Renal pelvis (tissue), 4 donors: ENCODE data around the gene GABRG3. TPM values are rescaled to one million over a fixed set of nuclear protein-coding genes. Genes with fewer than 3 reads are reported as not detected.
A peak's percentile ranks its signal among the peaks of the same experiment; 100 is the strongest.
"Not testable (repeated sequence)": the region's sequence is repeated elsewhere in the genome, so short reads cannot be mapped to it uniquely, and the experiment has no call there.

Experiments used
- DNase-seq: peaks from one replicate; pipeline ENCODE4 v3.0.0-alpha.2; 2013
- polyA plus RNA-seq, 3 donors: library from polyadenylated mRNA; unstranded; fragments of 120-200 nt; gene quantifications; one replicate each; pipeline ENCODE4 v1.2.1, GENCODE V29; 2013; ENCODE audit not compliant: insufficient read length in 3 of 3

GABRG3 gene
- polyA plus RNA-seq, 3 donors: 1.4 to 2.3 (median 1.7) TPM

DNA sequence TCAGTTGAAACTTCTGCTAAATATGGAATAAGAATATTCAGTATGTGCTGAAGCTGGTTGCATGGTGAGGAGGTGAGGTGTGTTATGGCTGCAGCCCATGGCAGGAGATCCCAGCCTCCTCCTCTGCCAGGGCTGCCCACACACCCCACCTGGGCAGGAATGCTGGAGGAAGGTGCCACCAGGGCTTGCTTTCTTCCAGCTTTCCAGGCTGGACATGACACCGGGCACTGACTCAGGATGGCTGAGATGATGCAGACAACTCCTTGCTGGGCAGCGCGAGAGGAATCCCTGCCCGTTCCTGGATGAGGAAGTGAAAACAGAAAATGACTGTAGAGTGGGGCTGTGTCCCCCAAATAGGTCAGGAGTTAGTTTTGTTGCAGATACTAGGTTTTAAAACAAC, 14.1 kb downstream of the GABRG3 start:
- no peak for DNase-seq

DNA sequence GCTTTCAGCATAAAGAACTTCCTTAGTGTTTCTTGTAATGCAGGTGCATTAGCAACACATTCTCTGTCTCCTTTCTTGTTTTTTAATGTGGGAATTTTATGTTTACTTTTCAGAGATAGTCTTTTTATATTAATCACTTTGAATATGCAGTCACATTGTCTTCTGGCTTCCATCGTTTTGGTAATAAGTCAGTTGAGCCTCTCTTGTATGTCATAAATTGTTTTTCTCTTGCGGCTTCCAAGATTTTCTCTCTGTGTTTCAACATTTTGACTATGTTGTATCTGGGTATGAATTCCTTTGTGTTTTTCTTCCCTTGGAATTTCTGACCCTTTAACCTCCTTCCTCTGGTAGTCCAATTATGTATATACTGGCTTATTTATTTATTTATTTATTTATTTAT, 25.3 kb downstream of the GABRG3 start:
- no peak for DNase-seq

DNA sequence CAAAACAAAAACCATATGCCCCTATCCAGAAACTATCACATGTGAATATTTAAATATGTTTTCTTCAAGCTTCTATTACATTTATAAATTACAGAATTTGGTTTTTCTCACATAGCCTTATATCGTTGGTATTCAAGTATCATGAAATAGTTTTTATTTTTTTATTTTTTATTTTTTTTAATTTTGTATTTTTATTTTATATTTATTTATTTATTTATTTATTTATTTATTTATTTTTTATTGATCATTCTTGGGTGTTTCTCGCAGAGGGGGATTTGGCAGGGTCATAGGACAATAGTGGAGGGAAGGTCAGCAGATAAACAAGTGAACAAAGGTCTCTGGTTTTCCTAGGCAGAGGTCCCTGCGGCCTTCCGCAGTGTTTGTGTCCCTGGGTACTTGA, 32.0 kb downstream of the GABRG3 start:
- not testable (repeated sequence) for DNase-seq

DNA sequence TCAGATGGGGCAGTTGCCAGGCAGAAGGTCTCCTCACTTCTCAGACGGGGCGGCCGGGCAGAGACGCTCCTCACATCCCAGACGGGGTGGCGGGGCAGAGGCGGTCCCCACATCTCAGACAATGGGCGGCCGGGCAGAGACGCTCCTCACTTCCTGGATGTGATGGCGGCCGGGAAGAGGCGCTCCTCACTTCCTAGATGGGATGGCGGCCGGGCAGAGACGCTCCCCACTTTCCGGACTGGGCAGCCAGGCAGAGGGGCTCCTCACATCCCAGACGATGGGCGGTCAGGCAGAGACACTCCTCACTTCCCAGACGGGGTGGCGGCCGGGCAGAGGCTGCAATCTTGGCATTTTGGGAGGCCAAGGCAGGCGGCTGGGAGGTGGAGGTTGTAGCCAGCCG, 33.2 kb downstream of the GABRG3 start:
- not testable (repeated sequence) for DNase-seq

DNA sequence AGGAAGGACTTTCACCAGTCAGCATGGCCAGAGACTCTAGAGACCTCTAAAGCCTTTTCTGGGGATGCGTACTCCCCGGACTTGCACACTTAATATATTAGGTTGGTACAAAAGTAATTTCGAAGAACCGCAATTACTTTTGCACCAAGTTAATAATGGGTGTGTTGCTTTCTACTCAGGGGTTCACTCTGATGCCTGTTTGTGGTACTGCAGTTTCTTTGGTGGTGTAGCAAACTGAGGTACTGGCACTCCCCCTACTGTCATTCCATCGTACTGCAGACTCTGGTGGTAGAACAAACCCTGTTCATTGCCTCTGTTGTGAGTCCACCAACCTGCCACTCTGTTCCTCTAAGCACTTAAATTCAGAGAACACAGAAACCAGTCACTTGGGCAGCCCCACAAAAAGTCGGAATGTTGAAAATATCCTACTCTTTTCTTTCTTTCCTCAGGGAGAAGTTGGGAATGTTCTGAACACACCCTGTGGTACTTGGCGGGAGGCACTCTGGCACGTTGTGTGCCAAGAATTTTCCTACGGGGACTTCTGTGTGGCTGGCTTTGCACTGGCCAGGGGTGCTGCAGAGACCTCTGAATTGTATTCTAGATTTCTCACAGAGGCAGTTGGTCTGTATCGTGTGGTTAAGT, 46.3 kb downstream of the GABRG3 start:
- peak; percentile 73 for DNase-seq

DNA sequence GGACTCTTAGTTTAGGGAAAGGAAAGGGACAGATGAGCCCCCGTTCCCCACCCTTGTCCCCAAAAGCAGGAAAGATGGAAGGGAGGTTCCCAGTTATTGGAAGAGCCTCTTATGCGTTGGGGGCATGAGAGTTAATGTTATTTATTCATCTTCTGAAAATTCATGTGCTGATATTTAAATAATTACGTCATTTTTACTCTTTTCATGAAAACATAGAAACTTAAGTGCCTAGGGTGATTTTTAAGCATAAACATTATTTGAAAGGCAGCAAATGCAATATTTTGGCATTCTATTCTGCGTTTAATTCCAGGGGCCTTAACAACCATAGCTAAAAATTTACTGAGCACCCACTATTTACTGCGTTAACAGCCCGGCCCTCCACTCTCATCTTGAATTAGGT, 48.7 kb downstream of the GABRG3 start:
- DNase-seq: no peak

DNA sequence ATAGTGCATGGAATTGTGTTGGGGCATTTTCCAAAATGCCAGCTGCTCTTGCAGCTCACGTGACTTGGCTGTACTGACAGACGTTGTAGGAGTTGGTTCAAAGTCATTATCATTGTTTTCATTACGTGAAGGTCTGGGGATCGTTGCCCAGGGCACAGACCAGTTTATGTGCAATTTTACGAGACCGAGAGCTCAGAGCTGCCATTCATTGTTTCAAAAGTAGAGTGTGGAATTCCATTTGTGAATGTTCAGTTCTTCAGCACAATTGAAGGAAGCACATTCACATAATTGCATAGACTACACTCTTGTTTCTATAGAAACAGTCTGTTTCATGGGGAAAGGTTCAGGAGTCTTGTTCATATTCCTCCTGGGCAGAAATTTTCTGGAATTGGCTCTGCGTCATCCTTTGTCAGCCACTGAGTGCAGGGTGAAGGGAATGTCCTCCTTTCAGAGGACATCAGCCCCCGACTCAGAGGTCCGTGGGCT, 54.5 kb downstream of the GABRG3 start:
- no peak for DNase-seq

DNA sequence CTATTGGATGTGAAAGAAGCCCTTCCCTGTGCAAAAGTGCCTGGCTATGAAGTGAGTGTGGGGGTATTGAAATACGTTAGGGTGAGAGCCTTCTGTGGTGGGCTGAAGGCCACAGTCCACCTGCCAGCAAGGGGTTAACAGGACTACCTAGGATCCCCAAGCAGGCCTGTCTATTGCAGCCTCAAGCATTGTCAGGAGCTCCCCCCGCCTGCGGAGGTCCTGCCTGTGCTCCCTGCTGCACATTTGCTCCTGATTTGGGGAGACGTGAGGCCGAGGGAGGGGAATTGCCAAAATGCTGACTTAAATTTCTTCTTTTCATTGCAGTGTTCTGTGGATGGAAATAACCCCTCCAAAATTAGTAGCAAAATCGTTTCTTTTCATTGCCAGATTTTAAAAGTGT, 56.2 kb downstream of the GABRG3 start:
- DNase-seq: no peak

DNA sequence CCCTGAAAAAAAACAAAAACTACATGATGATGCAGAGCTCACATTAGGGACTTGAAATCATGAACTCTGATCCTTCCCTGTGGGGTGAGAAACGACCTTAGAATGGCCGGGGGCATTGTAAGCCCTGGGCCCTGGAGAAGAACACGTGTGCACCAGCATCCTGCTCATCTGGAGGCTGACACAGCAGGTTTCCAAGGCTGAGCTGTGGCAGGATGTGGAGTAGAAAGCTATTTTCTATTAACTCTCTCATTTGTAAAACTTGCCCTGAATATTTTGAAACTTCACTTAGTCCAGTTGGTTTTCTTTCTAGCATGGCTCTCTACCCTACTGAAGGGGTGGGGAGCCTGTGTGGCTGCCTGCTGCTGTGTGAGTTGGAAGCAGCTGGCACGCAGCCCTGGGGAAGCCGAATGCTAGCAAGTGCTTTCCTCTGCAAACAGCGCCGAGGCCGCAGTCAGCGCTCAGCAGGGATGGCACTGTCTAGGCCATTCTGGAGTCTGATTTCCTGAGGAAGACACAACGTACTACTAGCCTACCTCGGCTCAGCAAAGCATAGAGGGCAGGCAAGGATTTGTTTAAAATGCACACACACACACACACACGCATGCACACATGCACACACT, 58.0 kb downstream of the GABRG3 start:
- no peak for DNase-seq

DNA sequence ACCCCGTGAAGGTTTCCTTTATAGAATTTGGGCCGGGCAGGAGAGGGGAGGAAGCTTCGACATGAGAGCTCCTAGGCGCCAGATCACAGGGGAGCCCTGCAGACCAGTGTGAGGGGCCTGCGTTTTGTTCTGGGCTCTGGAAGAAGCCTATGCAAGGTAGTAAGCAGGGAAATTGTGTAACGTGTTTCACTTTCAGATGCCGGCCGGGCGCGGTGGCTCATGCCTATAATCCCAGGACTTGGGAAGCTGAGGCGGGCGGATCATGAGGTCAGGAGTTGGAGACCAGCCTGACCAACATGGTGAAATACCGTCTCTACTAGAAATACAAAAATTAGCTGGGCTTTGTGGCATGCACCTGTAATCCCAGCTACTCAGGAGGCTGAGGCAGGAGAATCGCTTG, 65.2 kb downstream of the GABRG3 start:
- no peak for DNase-seq

DNA sequence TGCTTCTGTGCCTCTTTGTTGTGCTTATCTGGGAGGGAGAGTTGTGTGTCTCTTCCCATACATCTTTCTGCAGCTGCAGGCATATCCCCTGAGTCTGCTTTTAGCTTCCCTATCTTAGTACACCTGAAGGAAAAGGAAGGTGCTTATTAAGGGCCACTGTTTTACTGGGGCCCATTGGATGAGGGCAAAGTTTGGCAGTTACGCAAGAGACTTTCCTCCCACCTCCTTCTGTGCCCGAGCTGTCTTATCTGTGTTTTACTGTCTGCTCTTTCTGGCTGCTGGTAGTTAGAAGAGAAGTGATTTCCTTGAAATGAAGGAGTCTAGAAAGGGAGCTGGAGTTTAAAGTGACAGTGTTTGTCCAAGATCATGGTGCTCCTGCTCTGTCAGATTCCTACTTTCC, 66.5 kb downstream of the GABRG3 start:
- no peak for DNase-seq

DNA sequence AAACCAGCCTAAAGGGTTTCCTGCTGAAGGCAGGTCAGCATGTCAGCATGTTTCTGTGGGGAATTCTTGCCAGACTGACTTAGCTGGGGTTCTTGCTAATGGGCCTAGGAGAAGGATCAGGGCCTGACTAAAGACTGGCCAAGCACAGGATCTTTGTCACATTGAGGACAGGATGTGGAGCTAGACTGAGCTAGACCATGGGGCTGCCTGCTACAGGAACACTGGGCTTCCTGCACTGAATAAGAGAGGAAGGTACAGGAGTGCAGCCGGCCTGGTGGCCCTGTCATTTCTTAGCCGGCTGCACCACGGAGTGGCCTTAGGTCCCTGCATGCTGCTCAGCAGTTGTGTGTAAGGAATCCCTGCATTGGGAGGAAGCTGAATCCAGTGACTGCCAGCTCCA, 68.2 kb downstream of the GABRG3 start:
- no peak for DNase-seq

DNA sequence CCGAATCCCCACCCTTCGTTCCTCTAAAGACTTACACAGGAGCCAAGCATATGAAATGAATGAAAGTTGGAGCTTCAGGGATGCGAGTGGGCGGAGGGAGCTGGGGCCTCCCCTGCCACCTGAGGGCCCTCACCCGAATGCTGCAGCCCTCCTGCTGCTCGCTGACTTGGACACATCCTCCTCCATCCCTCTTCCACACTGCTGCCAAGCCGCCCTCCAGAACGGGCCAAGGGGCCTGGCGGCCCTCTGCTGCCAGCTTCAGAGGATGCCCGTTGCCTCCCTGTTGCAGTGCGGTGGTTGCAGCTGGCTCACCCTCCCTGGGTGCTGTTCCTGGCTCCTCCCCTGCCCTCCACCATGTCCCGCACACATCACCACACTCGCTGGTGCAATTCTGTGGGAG, 71.2 kb downstream of the GABRG3 start:
- DNase-seq: no peak

DNA sequence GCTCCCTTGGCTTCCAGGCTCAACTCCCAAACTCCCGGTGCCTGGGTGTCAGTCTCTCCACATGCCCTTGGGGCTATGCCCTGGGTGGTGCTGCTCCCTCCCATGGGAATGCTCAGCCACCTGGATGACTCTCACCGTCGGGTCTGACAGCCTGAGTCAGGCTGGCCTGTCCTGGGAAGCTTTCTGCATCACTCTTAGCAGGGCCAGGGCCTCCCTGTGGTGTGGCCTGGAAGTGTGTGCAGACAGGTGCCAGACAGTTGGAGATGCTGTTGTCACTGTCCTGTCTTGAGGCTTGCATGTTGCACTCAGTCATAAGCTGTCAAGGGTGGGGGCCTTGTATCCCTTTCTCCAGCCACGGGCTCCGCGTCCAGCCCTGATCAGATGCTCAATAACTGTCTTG, 71.7 kb downstream of the GABRG3 start:
- no peak for DNase-seq

DNA sequence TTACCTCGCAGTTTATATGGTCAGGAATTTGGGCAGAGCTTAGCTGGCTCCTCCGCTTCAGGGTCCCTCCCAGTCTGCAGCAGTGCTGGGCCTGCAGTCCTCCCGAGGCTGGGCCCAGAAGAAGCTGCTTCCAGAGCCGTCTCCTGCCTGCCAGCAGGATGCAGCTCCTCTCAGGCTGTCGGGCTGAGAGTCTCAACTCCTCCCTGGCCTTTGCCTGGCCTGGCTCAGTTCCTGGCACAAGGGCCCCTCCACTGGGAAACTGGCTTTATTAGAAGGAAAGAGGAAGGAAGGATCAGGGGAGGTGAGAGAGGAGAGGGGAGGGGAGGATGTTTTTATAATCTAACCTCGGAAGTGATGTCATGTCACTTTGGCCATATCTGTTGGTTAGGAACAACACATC, 72.8 kb downstream of the GABRG3 start:
- DNase-seq: no peak

DNA sequence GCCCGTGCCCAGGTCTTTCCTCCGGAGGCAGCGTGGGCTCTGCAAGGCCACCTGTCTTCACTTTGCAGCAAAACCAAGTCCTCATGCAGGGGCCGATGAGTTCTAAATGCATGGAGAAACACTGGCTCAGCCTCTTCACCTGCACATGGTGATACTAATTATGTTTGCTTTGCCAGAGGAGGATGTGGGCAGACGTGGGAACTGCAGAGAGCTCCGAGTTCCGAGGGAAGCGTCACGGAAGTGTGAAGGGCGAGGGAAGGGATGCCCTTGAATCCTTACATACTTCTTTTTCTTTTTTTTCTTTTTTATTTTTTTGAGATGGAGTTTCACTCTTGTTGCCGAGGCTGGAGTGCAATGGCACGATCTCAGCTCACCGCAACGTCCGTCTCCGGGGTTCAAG, 74.8 kb downstream of the GABRG3 start:
- DNase-seq: no peak

DNA sequence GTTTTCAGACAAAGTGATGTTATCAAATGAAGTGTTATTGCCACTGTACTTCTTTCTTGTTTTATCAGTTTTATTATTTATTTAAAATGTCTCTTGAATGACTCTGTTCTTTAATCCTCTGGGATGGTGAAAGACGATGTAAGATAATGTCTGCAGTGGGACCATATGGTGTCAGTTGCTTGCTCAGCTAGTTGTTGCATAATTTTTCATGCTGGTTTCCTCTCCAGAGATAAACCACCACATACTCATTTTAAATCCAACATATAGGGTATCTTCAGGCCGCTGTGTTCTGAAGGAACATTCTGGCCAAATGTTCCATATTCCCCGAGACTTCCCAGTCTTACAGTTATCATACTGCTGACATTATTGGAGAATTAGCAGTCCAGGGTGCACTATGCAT, 75.9 kb downstream of the GABRG3 start:
- no peak for DNase-seq

DNA sequence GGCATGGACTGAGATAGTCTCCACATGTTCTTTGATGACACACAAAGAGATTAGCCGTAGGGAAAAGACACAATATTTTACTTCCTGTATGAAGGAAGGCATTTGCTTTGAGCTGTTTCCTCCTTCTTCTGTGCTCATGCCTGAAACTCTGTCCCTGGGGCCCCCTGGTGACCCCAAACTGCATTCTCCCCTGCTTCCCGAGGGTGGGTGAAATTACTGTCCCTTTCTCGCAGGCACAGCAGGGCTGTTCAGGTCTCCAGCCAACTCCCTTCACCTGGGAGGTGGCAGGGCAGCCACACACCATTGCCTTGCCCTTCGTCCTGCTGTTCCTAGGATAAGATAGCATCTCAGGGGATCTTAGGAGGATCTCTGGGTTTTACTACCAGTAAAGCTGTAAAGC, 79.2 kb downstream of the GABRG3 start:
- DNase-seq: no peak

DNA sequence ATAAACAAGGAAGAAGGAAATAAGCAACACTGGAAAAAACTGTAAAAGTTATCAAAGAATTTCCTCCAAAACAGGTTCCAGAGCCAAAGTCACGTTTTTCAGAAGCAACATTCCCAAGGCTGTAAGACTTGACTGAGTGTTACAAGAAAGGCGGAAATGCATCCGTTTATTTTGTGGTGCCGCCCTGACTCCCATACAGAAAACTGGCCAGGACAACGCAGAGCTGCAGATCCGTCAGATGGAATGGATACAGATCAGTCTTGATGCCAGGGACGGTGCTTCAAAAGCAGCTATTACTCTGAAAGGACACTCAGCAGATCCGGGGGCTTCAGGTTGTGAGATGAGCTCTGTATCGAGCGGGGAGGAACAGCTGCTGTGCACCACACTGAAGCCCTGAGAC, 83.4 kb downstream of the GABRG3 start:
- no peak for DNase-seq

DNA sequence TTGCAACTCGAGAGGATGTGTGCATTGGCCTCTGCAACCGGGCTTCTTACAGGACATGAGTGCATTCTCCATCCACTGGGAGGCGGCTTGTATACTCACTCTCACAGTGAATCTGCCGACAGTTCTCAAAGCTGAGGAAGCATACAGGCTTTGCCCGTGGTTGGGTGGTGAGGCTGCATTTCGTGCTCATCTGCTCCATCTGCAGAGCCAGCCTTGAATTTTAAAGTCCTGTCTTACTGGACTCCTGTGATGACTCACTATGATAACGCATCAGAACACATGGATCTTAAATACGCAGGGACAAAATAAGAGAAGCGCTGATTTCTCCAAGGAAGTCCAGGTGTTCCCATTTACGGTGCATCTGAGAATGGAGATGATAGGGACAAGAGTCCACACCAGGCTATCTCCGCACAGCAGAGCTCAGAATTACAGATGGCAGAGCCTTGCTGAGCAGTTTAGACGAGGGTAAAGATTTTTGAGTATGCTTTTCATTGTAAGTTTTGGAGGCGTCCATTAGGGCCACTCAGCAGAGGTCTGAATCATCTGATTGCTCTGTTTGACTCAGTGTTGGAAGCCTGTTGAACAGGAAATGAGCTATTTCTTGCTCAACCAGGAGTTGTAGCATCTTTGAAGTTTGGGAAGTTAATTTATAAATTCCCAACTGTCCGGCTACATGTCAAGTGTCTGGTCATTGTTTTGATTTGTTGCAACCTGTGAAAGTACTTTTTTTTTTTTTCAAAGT, 87.1 kb downstream of the GABRG3 start:
- DNase-seq: no peak

DNA sequence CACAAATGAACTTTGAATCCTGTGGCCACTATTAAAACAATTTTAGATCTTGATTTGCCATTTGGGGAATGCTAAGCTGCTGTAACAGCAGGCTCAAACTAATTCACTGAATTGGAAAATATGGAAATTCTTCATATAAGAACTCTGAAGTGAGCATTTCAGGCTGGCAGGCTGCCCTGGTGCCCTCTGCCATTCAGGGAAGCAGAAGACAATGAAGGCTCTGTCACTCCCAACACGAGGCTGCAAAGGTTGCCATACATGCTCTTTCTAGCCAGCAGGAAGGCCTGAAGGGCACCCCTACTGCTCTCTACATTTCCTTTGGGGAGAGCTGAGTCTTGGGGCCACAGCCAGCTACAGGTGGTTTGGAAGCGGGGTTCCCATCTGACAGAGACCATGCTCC, 88.0 kb downstream of the GABRG3 start:
- no peak for DNase-seq

DNA sequence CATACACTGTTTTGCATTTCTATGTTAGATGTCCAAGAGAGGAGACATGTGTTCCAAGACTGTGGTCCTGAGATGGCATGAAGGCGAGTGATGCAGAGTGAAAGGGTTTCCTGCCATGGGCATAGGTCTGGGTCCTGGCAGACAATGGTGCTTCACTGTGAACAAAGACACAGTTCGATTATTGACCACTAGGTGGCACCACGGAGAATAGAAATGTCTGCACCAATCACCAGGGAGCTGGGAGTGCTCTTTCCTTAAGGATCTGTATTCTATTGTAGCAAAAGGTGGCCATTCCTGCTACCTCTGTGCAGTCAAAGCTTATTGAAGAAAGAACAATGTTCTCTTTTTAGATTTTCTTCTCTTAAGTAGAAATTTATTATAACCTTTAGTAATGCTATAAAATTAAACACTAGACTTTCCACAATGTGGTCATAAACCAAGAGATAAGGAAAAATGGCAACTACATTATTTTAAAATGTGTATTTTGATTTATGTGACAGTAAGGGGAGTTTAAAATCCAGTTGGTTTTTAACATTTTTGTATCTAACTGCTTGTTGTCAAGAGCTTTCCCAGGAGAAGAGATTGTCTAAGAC, 88.7 kb downstream of the GABRG3 start:
- DNase-seq: peak; percentile 60

DNA sequence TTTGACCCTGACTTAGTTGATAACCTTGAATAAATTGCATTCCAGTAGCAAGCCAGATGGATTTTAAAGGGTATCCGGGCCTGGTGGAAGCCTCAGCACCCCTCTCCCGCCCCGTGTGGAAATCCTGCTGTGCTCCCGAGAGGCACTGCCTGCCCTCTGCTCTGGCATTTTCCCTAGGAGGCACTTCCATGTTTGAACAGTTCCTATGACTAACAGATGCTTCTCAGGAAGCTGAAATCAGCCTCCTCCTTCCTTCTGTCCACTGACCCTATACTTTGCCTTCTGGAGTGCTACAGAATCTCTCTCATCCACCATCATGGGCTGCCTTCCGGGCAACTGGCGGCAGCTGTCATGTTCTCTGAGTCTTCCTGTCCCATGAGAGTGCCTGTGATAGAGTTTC, 90.8 kb downstream of the GABRG3 start:
- no peak for DNase-seq
